ENCODE measurements around the gene HS3ST1.

The HS3ST1 gene

GRCh38 chr4:11399461-11399971, 29.2 kb downstream of the HS3ST1 start:
- ATAC-seq, result no peak
- TF ChIP-seq TOX (CRISPR knock-in tag; IDR thresholded peaks at IDR 0.05; ENCODE audit: borderline replicate concordance) (no peak), SNAI2 (CRISPR knock-in tag; IDR thresholded peaks at IDR 0.05) (no peak), GLIS3 (CRISPR knock-in tag; IDR thresholded peaks at IDR 0.05) (no peak), OSR1 (CRISPR knock-in tag; IDR thresholded peaks at IDR 0.05) (no peak), ISL1 (CRISPR knock-in tag; IDR thresholded peaks at IDR 0.05) (no peak), ESRRG (CRISPR knock-in tag; IDR thresholded peaks at IDR 0.05) (no peak), CREB5 (CRISPR knock-in tag; IDR thresholded peaks at IDR 0.05; ENCODE audit: low read depth) (no peak), ZC3H10 (CRISPR knock-in tag; IDR thresholded peaks at IDR 0.05) (no peak), ZNF565 (CRISPR knock-in tag; conservative IDR thresholded peaks at IDR 0.05; ENCODE audit: low read depth) (no peak), ARNTL (CRISPR knock-in tag; IDR thresholded peaks at IDR 0.05; ENCODE audit: borderline replicate concordance, low read depth) (no peak), TSHZ2 (CRISPR knock-in tag; IDR thresholded peaks at IDR 0.05) (no peak), POU6F1 (CRISPR knock-in tag; IDR thresholded peaks at IDR 0.05; ENCODE audit: borderline replicate concordance, low read depth) (no peak), ZNF70 (CRISPR knock-in tag; IDR thresholded peaks at IDR 0.05) (no peak), CSRNP3 (CRISPR knock-in tag; IDR thresholded peaks at IDR 0.05) (no peak), PPARA (CRISPR knock-in tag; IDR thresholded peaks at IDR 0.05; ENCODE audit: borderline replicate concordance) (no peak), BACH2 (CRISPR knock-in tag; IDR thresholded peaks at IDR 0.05; ENCODE audit: borderline replicate concordance) (no peak), TCF4 (CRISPR knock-in tag; IDR thresholded peaks at IDR 0.05; ENCODE audit: borderline replicate concordance) (no peak), PATZ1 (CRISPR knock-in tag; IDR thresholded peaks at IDR 0.05; ENCODE audit: borderline replicate concordance) (no peak)

GRCh38 chr4:11397819-11398610, 30.7 kb downstream of the HS3ST1 start:
- ATAC-seq, result no peak
- TF ChIP-seq PPARA (CRISPR knock-in tag; IDR thresholded peaks at IDR 0.05; ENCODE audit: borderline replicate concordance), result no peak
- TF ChIP-seq ZC3H10 (CRISPR knock-in tag; IDR thresholded peaks at IDR 0.05), result no peak
- TF ChIP-seq CSDC2 (CRISPR knock-in tag; IDR thresholded peaks at IDR 0.05), result no peak
- TF ChIP-seq TCF4 (CRISPR knock-in tag; IDR thresholded peaks at IDR 0.05; ENCODE audit: borderline replicate concordance), result no peak
- TF ChIP-seq GLIS3 (CRISPR knock-in tag; IDR thresholded peaks at IDR 0.05), result no peak
- TF ChIP-seq ISL1 (CRISPR knock-in tag; IDR thresholded peaks at IDR 0.05), result no peak
- TF ChIP-seq ZNF70 (CRISPR knock-in tag; IDR thresholded peaks at IDR 0.05), result no peak
- TF ChIP-seq ZNF565 (CRISPR knock-in tag; conservative IDR thresholded peaks at IDR 0.05; ENCODE audit: low read depth), result no peak
- TF ChIP-seq ZFP30 (CRISPR knock-in tag; IDR thresholded peaks at IDR 0.05), result no peak
- TF ChIP-seq TOX (CRISPR knock-in tag; IDR thresholded peaks at IDR 0.05; ENCODE audit: borderline replicate concordance), result no peak
- TF ChIP-seq ESRRG (CRISPR knock-in tag; IDR thresholded peaks at IDR 0.05), result no peak
- no peak for TF ChIP-seq CREB5 (CRISPR knock-in tag; IDR thresholded peaks at IDR 0.05; ENCODE audit: low read depth)
- TF ChIP-seq ZFP3 (CRISPR knock-in tag; IDR thresholded peaks at IDR 0.05), result no peak
- no peak for TF ChIP-seq SNAI2 (CRISPR knock-in tag; IDR thresholded peaks at IDR 0.05)

All from SK-N-SH treated with all-trans-retinoic acid at 6 μM for 48 hours (cell line).